NCI-H2107 treated with DMSO at 0.1 percent for 48 hours (cell line): ENCODE measurements around the gene HIPK1.
"Not testable (repeated sequence)": the region's sequence is repeated elsewhere in the genome, so short reads cannot be mapped to it uniquely, and the experiment has no call there.

Source experiments
- DNase-seq: peaks from one replicate; lab custom pipeline; 2025; ENCODE audit not compliant: unreplicated experiment; lab: John Stamatoyannopoulos, UW

Gene HIPK1

DNA sequence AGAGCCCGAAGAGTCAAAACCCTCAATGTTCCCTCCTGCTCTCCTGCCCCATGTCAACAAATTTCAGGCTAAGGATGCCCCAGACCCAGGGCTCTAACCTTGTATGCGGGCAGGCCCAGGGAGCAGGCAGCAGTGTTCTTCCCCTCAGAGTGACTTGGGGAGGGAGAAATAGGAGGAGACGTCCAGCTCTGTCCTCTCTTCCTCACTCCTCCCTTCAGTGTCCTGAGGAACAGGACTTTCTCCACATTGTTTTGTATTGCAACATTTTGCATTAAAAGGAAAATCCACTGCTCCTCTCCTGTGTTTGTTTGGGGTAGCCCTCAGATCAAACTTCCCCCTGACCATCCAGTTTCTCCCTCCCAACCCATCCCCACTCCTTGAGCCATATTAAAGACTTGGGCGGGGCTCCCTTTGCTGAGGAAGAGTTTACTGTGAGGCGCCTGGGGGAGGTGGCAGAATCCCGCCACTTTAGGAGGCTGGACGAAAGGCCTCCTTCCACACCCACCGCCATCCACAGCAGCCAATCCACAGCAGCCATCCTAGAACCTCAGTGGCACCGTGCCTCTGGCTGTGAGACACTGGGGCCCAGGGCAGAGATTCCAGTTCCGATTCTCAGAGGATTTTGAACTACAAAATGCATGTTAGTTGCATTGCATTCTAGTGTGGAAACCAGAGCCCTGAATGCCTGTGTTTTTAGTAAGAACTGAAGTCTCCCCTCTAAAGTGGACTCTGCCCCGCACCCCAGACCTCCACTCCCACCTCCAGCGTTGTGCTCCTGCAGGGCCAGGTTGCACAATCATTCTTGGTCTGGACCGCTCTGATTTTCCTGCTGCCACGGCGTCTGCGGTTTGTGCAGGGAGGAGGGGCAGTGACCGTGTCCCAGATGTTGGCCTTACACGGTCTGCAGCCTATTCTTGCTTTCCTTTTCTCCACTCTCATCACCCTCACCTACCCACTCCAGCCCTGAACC, 53.1 kb downstream of the HIPK1 start:
- DNase-seq: no peak

DNA sequence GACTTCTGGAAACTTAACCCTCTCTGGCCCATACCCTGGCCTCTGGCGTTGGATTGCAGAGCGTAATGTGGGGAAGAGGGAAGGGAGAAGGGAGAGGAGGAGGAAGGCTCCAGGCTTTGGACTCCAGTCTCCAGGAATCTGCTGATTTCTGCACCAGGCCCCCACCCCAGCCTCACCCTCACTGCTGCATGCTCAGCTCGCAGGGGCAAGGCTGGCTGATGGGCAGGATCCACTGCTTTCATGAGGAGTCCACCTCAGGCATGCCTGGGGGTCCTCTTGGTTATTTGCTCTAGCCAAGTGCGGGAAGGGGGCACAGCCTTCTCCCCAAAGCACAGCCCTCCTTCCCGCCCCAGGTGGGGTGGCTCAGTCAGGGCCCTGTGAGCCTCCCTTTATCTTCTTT, 53.8 kb downstream of the HIPK1 start:
- no peak for DNase-seq

- no peak for DNase-seq
These were observed 54.3 kb downstream of the HIPK1 start for GRCh38 chr1:113983391-113983790.

DNA sequence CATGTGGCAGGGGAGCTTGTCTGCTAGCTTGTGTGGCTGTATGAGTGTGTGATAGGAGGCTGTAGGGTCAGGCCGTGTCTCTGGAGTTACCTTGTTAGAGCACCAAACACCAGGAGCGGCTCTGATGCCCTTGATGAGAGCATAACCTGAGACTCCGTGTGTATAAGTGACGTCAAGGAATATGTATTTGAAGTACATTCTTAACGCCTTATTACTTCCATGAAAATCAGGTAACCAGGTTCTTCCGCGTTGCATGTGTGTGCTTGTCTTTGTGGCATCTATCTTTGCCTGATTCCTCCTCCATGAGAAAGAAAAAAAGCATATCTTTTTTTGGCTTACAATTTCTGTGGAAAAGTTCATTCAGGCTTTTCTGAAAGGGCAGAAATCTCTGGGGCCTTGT, 54.7 kb downstream of the HIPK1 start:
- DNase-seq: no peak

GRCh38 chr1:113984710-113985109, 55.6 kb downstream of the HIPK1 start:
- DNase-seq: no peak

DNA sequence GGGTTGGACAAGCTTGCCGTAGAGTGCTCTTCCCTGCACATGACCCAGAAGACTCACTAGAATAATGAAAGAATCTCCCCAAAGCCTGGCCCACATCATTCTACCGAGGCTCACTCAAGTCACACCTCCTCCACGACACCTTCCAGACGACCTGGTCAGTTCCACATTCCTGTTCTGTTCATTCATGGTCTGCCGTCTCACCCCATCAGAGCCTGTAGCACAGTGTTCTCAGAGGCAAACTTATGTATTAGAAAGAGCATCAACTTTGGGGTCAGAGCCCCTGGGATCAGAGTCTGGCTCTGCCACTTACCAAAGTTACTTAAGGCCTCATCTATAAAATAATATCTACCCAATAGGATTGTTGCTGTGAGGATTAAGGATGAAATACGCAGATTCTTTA, 57.7 kb downstream of the HIPK1 start:
- no peak for DNase-seq

- no peak for DNase-seq
These were observed 58.1 kb downstream of the HIPK1 start for GRCh38 chr1:113987259-113987658.

DNA sequence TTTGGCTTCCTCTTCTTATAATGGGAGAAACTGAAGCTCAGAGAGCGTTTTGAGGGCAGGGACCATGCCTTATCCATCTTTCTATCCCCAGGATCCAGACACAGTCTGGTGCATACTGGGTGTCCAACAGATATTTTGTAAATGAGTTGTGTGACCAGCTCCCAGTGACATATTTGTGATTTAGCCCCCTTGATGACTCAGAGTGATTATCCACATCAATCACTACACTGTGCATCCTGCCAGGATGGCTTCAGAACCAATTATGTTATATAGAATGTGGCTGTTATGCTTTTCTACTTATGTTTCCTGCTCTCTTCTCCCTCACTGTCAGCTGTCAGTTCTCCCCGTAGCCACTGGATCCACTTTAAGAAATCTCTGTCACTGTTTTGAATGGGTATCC, 61.4 kb downstream of the HIPK1 start:
- DNase-seq: no peak

DNA sequence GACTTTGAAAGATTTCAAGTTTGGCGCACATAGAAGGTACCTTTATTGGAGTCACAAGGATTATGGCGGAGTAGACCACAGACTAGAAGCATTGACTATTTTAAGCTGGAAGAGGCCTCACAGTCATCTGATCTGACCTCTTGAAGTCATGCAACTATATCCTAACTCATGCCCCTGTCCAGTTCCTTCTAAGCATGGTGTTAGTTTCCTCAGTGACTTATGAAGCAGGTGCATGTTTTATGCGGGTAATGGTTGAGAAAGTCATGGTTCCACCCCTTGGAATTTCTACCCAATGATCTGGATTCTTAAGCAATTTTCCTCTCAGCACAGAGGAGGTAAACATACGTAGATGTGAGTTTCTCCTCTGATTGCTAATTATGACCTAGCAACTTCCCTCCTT, 61.8 kb downstream of the HIPK1 start:
- no peak for DNase-seq

GRCh38 chr1:113991467-113991997, 62.4 kb downstream of the HIPK1 start:
- DNase-seq: no peak

- DNase-seq: no peak
These were observed 63.9 kb downstream of the HIPK1 start for GRCh38 chr1:113993072-113993471.

- no peak for DNase-seq
These were observed 64.6 kb downstream of the HIPK1 start for GRCh38 chr1:113993766-113994165.

- DNase-seq: no peak
These were observed 66.3 kb downstream of the HIPK1 start for GRCh38 chr1:113995382-113995781.

- no peak for DNase-seq
These were observed 69.2 kb downstream of the HIPK1 start for GRCh38 chr1:113998361-113998760.

DNA sequence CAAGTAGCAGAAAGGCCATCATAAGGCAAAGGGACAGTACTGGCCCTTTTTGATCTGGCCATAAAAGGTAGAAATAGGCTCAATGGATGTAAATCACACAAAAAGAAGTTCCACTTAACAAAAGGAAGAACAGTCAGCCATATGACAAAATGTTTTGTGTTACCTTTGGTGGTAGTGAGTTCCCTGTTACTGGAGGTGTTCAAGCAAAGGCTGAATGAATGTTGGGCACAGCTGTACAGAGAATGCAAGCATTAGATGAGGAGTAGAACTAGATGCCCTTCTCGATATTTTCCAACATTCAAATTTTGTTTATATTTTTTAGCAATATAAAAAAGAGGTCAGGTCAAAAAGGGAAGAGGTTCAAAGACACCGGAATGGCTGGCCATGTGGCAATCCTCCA, 70.1 kb downstream of the HIPK1 start:
- no peak for DNase-seq

GRCh38 chr1:113999799-114000198, 70.7 kb downstream of the HIPK1 start:
- DNase-seq: no peak

DNA sequence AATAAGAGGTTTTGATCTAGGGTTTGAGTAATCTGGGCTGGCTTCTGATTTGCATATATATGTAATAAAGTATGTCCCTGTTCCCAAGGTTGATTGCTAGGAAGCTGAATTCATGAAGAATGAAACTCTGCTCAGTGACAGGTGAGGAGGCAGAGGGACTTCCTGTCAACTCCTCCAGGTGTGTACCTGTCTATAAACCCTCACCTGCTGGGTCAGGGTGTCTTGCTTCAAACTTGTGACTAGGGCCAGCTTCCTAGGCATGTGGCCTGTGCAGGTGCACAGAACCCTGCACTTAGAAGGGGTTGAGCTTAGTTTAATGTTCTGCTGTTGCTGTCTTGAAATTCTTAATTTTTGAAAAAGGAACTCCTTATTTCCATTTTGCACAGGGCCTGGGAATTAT, 71.3 kb downstream of the HIPK1 start:
- DNase-seq: no peak

DNA sequence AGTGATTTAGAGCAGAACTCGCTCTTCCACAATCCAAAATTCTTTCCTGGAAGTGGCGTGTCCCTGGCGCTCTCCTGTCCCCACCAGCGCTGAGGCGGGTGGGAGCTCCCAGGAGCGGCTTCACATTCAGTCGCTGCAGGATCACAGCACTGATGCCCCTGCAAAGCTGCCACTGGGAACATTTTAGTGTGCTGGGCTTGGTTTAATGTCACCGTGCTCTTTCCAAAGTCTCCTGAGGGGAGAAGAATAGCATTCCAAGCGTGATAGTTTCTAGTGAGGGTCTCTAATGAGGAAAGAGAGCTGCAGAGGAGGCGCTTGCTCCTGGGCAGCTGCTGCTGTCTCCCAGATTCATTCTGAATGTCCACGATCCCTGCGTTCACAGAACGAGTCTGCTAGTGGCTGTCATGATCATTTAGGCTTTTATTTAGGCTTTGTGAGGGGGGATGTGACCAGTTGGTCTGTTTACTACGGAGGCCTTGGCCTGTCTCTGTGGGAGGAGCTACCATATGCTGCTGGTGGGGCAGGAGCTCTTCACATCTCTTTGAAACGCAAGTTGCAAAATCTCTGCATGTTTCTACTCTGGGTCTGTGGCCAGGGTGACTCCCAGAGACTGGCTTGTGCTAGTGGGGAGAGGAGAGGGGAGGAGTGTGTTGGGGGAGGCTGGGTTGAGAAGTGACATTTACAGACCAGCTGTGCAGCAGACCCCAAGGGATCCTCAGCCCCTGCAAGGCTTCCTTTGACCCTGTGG, 73.5 kb downstream of the HIPK1 start:
- DNase-seq: no peak

- DNase-seq: no peak
These were observed 74.3 kb downstream of the HIPK1 start for GRCh38 chr1:114003431-114003830.

GRCh38 chr1:114006825-114007224, 77.7 kb downstream of the HIPK1 start:
- DNase-seq: not testable (repeated sequence)

DNA sequence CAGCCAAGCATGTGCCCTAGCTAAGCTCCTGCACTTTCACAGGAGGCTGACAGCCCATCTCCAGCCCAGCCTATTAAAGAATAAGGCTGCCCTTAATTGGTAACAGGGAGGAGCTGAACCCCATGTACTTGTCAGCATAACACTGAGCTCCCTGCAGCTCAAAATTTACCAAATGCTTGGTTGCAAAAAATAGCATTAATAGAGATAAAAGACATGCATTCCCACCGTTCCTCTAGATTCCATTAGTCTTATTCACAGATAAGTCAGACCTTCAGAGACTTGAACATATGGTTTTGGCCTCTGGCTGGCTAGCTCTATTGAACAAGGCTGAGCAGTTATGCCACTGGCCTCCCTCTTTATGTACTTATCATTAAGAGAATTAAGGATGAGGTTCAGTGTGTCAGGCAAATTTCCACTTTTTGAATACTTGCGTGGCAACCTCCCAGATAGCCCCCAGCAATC, 79.4 kb downstream of the HIPK1 start:
- DNase-seq: no peak

GRCh38 chr1:114008993-114009392, 79.9 kb downstream of the HIPK1 start:
- no peak for DNase-seq
